HT-29 (cell line): Measurements from ENCODE around the gene XRN2. TPM values are rescaled to one million over a fixed set of nuclear protein-coding genes. Genes with fewer than 3 reads are reported as not detected.
"Not testable (repeated sequence)": the region's sequence is repeated elsewhere in the genome, so short reads cannot be mapped to it uniquely, and the experiment has no call there.

Source experiments
- DNase-seq: peaks from one replicate; pipeline ENCODE4 v3.0.0-alpha.2; 2015; ENCODE audit warnings: low spot score
- total RNA-seq: library from RNA; depleted of rRNA; stranded (reverse); fragments of >200 nt; shearing (Covaris generic); gene quantifications from 2 replicates; pipeline ENCODE4 v1.2.3, GENCODE V29; 2014

XRN2 gene
- total RNA-seq, 1 experiment from 2014 or later: 42.3 TPM

DNA sequence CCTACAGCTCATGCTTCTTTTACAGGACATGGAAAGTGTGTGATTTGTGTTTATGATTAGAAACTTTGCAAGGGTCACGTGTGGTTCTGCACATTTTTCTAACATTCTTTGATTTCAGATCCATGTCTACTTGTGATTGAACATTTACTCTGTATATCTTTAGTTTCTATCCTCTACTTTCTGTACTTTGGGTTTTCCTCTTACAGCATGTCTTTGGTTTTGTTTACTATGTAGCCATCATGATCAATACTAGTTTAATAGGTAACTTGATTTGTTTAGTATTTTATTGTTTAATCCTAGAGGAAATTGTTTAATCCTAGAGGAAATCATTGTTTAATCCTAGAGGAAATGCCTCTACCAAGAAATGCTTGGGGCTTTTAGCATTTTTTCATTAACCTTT, 41.8 kb downstream of the XRN2 start:
- DNase-seq: no peak

DNA sequence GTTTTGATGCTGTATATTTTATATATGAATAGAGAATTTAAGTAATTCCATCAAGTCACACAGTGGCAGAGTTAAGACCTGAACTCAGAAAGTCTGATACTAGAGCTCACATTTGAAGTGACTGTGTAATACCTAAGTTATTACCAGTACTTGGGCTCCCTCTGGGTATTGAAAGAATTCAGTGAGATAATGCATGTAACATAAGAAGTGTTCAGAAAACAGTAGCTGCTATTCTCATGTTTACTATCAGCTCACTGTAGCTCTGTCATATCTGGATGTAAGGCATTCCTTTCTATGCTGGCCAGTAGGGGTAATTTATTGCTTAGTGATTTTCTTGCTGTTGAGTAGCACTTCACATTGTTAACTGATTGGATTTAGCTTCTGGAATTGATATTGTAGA, 49.6 kb downstream of the XRN2 start:
- no peak for DNase-seq

DNA sequence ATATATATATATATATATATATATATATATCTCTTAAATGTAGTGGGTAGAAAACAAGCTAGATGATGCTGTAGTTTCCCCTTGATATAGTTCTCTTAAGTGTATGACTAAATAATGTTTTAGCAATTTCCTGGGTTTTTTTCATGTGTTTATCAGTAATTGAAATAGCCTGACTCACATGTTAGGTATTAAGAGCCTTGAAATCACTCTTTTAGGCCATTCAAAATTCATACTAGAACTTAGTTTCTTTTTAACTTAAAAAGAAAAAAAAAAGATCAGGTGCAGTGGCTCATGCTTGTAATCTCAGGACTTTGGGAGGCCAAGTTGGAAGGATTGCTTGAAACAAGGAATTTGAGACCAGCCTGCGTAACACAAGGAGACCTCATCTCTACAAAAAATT, 50.1 kb downstream of the XRN2 start:
- no peak for DNase-seq

DNA sequence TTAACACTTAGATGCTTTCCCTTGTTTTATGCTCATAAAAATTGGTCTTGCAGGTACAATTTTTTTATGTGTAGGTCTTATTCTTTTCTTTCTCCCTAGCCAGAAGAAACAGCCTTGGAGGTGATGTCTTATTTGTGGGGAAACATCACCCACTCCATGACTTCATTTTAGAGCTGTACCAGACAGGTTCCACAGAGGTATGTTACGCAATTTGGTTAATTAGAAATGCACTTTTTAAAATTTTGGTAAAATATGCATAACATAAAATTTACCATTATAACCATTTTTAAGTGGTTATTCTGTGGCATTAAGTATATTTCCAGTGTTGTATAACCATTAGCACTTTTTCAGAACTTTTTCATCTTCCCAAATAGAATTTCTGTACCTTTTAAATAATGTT, 52.9 kb downstream of the XRN2 start:
- DNase-seq: no peak

DNA sequence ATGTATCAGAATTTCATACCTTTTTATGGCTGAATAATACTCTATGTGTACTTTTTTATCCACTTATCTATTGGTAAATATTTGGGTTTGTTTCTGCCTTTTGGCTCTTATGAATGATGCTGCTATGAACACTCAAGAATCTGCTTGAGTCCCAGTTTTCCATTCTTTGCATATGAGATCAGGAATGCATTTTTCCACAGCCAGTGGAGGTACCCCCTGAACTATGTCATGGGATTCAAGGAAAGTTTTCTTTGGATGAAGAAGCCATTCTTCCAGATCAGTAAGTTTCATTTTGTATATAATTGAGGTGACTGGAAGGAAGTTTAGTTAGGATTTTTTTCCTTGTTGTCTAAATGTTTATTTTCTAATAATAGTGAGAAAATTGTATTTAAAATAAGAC, 53.3 kb downstream of the XRN2 start:
- no peak for DNase-seq

DNA sequence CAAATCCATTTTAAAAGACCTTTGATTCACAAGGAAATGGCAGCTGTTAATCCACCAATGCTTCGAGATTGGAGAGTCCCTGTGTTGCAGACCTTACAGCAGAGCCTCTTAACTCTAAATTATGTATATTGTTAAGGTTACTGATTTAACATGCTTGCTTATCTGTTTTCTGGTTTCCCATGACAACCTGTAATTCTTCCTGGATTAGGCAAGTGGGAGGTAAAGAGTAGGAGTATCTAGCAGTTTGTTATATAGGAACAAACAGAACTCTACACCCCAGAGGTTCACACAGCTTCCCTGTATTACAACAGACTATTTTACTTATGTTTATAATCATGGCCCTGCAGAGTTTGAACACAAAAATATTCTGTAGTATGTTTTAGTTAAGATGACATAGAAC, 54.7 kb downstream of the XRN2 start:
- no peak for DNase-seq

DNA sequence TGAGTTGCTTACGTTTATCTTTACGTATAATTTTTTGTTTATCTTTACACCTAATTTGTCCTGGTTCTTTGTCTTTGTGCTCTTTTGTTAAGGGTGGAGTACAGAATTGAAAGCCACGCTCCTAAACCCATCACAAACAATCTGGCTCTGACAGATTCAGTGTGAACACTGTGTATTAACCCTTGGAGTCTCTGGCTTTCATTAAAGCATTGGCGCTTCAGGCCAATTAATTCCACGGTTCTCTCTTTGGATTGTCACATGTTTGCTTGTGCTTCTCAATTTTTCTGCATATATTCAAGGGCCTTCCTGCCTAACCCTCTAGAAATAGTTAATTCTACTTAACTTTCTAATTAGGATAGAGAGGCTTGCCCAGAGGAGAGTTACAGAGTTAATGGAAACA, 55.6 kb downstream of the XRN2 start:
- no peak for DNase-seq

DNA sequence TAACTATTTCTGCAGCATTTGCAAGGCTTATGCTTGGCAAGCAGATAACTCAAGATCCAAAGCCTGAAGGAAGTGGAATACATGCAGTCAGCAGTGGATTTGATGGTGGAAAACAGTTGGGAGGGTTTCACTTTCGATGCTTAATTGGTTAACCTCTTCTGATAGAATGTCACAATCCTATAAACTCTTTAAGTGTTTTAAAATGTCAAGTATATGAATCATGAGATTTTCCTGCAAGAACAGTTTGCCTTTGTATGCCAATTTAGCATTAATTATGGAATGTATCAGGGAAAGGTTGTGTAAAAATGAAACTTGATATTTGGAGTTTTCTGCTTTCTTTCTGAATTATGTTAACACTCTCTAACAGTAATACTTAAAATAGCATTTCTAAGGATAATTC, 57.6 kb downstream of the XRN2 start:
- no peak for DNase-seq

DNA sequence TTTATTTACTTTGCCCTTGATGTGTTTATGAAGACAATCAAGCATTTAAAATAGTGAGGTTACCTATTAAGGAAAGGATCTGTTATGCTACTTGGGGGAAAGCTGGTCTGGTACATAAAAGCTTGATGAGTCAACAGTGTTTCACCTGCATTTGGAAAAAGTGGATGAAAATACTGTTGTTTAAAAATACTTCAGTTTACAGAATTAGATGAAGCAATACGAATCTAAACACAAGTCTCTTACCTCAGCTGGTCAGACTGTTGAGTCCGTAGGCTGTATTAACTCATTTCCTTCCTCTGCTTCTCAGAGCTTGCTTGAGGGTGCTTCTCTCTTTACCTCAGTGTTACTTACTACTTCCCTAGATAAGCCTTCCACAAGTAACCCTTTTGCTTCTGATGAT, 58.1 kb downstream of the XRN2 start:
- no peak for DNase-seq

DNA sequence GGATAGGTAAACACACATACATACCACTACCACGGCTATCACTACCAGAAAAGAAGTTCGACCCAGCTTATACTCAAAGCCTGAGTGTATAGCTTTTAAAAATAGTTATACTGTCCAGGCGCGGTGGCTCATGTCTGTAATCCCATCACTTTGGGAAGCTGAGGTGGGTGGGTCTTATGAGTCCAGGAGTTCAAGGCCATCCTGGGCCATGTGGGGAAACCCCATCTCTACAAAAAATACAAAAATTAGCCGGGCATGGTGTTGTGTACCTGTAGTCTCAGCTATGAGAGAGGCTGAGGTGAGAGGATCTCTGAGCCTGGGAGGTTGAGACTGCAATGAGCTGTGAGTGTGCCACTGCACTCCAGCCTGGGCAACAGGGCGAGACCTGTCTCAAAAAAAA, 61.3 kb downstream of the XRN2 start:
- no peak for DNase-seq

DNA sequence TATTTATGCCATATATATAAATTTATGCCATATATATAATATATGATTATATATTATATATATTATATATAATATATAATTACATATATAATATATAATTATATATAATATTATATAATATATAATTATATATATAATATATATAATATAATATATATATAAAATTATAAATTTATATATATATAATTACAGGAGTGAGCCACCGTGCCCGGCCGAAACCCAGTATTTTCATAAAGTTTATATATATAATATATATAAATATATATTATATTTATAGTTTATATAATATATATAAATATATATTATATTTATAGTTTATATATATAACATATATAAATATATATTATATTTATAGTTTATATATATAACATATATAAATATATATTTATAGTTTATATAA, 62.6 kb downstream of the XRN2 start:
- DNase-seq: no peak

DNA sequence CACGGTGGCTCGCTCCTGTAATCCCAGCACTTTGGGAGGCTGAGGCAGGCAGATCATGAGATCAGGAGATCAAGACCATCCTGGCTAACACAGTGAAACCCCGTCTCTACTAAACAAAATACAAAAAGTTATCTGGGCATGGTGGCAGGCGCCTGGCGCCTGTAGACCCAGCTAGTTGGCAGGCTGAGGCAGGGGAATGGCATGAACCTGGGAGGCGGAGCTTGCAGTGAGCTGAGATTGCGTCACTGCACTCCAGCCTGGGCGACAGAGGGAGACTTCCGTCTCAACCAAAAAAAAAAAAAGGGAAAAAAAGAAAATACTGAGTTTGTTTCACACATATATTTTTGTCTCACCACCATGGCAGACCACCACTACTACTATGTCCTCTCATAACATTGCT, 63.1 kb downstream of the XRN2 start:
- DNase-seq: not testable (repeated sequence)

DNA sequence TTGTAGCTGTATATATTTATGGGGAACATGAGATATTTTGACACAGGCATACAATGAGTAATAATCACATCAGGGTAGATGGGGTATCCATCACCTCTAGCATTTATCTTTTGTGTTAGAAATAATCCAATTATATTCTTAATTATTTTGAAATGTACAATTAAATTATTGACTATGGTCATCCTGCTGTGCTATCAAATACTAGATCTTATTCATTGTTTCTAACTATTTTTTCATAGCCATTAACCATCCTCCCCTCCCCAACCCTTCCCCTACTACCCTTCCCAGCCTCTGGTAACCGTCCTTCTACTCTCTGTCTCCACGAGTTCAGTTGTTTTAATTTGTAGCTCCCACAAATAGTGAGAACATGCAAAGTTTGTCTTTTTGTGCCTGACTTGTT, 65.7 kb downstream of the XRN2 start:
- DNase-seq: no peak

DNA sequence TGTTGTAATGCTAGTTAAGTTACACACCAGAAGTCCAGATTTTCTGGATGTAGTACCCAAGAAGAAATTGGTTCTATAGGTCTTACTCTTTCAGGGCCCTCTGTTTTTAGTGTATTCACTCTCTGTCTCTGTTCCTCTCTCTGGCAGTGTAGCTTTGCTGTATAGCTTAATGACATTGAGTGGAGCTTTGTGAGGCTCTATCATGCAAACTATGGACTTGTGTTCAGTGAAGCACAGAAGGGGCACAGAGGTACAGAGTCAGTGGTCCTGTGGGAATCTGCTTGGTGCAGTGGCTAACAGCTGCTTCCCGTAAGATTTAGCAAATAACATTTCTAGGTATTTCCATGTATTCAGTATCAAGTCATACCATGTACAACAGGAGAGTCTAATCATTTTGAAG, 68.1 kb downstream of the XRN2 start:
- DNase-seq: no peak

DNA sequence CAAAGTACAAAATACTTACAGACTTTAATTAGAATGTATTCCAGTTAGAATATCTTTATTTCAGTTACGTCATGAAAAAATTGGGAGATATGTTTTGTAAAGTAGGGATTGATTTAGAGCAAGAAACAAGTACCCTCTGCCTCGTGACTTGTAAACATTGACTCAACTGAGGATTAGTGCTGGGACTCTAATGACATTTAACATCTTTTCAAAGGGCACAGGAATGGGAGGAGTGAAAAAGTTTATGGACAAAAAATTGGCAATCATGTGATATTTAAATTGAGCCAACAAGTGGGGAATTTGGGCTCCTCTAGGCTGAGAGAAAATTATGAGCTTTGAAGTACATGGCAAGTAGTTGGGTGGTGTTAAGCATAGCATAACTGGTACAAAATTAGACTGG, 68.9 kb downstream of the XRN2 start:
- DNase-seq: no peak

DNA sequence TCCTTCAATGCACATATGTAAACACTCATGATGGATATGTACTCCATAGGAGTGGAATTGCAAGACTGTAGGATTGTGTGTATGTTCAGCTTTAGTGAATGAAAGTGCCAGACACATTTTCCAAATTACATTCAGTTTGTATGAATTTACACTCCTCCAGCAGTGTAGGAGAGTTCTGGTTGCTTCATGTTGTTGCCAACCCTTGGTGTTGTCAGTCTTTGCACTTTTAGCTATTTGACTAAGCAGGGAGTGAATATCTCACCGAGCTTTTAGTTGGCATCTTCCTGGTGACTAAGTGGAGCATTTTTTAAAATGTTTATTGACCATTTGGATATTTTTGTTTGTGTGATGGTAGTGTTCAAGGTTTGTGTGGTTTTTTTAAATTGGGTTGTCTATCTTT, 70.3 kb downstream of the XRN2 start:
- no peak for DNase-seq

DNA sequence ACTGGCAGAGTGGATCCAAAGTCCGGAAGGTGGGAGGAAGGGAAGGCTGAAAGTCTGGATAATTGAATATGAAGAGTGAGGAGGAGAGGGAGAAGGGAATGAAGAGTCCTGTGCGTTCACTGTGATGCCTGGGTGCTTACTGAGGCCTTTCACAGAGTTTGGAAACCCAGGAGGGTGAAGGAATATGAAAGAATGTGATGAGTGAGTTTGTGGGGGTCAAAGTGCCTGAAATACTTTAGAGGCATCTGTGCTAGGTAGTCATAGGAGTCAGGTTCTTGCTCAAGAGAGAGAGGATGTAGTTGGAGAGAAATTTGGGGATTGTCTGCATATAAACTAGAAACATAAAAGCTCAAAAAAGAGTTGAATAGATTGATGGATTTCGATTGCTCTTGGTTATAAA, 73.5 kb downstream of the XRN2 start:
- no peak for DNase-seq

DNA sequence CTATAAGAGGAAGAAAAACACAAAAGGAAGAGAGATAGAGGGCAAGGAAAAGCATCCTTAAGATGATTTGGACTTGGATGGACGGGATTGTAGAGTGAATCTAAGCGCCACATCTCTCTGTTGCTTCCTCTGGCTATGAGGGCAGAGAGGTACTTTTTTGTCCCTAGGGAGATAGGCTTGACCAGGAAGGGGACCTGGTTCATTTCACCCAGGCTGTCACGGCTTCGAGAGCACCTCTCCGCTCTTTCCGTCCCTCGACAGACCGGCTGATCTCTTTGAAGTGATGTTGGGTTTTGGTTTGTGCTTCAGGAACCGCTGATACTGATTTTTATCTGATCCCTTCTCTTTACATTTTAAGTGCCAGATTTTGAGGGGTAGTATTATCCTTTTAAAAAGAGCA, 74.6 kb downstream of the XRN2 start:
- no peak for DNase-seq

DNA sequence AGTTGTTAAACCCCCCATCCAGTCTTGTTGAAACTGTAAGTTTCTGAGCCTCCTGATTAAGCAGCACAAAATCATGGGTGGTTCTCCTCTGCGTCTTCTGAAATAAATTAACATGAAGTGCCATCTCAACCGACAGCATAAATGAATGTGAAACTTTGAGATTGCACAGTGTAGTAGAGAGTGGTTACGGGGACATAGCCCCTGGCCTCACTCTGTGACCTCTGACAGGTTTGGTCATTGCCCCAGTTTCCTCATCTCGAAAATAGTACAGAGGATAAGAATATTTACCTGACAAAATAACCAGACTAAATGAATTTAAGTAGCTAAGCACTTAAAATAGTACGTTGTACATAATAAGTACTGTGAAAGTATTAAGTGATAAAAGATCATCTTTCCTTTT, 75.1 kb downstream of the XRN2 start:
- DNase-seq: no peak

DNA sequence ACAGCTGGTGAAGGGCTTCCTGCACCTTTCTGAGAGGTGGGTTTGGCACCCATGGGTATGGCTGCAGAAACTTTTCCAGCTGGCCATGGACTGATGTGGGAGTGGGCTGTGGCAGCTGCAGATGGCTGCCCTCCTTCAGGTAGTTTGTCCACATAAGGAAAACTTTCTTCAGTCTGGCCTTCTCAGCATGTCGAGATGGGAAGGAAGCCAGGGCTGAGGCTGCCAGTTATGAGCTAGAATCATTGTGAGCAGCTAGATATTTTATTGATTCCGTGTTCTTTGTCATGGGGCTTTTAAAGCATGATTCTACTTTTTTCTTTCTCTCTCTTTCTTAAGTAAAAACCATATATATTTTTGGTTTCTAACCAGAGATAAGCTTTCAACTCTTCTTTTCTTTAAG, 77.6 kb downstream of the XRN2 start:
- DNase-seq: no peak

DNA sequence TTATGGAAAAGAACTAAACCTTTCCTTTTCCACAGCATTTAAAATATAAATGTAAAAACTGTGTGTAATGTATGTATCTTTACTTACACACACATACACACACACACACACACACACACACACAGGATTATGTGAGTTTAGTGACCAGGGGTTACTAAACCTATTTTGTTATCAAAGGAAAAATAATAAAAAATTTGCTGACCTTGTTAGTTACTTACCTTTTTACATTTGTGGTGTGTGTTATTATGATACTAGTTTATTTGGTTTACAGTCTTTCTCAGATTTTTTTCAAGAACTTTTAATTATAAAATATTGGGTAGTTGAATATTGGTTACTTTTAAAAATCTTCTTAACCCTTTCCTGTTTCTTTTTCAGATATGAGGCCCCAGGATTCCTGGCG, 78.5 kb downstream of the XRN2 start:
- DNase-seq: no peak

DNA sequence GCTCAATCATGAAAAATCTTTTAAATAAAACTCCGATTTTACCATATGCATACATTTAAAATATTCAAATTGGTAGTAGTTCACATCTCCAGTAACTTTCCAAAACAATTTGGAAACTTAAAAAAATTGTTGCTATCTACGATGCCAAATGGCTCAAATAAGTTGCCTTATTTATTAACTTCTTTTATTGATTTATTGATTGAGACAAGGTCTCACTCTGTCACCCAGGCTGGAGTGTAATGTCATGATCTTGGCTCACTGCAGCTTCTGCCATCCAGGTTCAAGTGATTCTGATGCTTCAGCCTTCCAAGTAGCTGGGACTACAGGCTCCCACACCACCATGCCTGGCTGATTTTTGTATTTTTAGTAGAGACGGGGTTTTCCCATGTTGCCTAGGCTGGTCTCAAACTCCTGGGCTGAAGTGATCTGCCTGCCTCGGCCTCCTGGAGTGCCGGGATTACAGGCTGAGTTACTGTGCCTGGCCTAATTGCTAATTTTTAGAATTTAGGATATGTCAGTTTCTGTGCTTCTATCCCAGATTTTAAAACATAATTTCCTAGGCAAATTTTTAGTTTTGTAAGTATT, 81.3 kb downstream of the XRN2 start:
- no peak for DNase-seq

DNA sequence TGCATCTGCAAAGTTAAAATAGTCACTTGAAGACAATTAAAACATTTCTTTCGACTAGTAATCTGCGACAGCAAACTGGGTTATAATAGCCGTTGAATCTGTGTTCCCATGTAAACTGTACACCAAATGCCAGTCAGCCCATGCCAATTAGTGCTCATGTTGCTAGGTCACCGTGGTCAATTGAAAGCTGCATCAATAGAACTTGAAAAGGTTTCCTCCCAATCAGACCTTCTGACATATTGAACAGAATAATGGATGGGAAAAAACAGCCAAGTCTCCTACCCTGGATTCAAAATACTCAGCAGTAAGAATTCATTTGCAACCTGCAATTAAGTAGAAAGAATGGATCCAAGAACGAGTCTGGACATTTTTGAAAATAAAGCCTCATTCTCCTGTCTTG, 83.0 kb downstream of the XRN2 start:
- no peak for DNase-seq

DNA sequence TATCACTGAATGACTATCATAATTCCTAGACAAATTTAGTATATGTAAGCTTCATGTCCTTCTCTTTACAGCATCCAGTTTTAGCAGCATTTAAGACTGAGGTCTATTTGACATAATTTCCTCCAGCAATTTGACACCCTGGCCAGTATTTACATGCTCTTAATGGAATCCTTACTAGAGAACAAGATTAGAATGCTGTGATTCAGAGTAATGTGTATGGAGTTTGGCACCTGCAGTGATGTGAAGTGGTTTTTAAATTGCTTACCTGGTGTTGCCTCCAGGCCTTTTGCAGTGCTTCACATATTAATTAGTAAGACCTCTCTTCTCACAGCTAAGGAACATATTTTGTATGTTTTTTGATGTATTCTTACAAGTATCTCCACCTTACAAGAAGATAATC, 84.4 kb downstream of the XRN2 start:
- DNase-seq: no peak

DNA sequence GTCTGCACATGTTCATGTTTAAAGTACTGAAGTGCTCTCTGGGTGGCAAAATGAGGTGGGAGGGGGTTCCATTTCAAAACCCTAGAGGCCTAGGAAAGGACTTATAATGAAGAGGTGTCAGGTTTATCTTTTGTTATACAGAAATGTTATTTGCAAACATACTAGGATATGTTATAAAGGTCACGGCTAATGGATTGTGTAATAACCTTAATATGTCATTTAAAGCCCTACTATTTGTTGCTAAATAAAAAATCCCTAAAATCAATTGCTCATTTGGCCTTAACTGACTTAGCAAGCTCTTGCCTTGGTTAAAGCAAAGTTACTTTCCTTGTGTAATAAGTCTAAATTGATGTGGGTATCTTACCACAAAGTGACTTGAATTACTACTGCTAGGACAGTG, 85.4 kb downstream of the XRN2 start:
- no peak for DNase-seq
